ENCODE measurements around the gene HTRA1. TPM values are rescaled to one million over a fixed set of nuclear protein-coding genes. Genes with fewer than 3 reads are reported as not detected.

The HTRA1 gene
- total and polyA plus RNA-seq, 2 of the 4 experiments (the other 2 are of a cell fraction): 28.5 to 108 TPM

GRCh38 chr10:122498521-122498920 lies 37.2 kb downstream of the HTRA1 start:
- intact Hi-C loops (cut with micrococcal nuclease): no loop called here
- H2BK15ac ChIP-seq (ENCODE audit: low read depth, low read length): no peak overlapping the region
- no peaks in the 10 kb centered on the region for H3K27me3 ChIP-seq (ENCODE audit: control insufficient read depth, insufficient read depth, low read length)
- H2AK9ac ChIP-seq (replicated peaks; ENCODE audit: low read depth, low read length, poor library complexity): no peak overlapping the region
- peaks cover 10% of the 10 kb centered on the region for H3K9me1 ChIP-seq (ENCODE audit: insufficient read depth, low read length)
- dilution Hi-C loops (cut with HindIII; ENCODE audit: low sequenced_read_pairs, unreplicated experiment): no loop called here
- peaks cover 13% of the 10 kb centered on the region for H3K4me1 ChIP-seq (ENCODE audit: control insufficient read depth, insufficient read depth, low read length)
- no peak for ATAC-seq (ENCODE audit: low read depth)
- no peak for DNase-seq
- H2AFZ ChIP-seq (replicated peaks; ENCODE audit: low read length, poor library complexity): no peak overlapping the region
- no peak overlapping the region for H3K9ac ChIP-seq (ENCODE audit: low read depth, low read length)
- TF ChIP-seq RFX5 (IDR thresholded peaks at IDR 0.05; ENCODE audit: low read depth, low read length) (no peak), RAD21 (IDR thresholded peaks at IDR 0.05; ENCODE audit: low read length) (no peak), MXI1 (IDR thresholded peaks at IDR 0.05; ENCODE audit: borderline replicate concordance, low read depth, low read length) (no peak), USF2 (IDR thresholded peaks at IDR 0.05; ENCODE audit: low read depth, low read length) (peak; percentile 6; the same call in 1 of the 2 replicates)
- H2AK5ac ChIP-seq (ENCODE audit: low read depth, low read length): peak overlapping the region; percentile 19; the same call in 1 of the 2 replicates
- no peak overlapping the region for H3K4me2 ChIP-seq (ENCODE audit: low read depth, low read length)
- H3K56ac ChIP-seq (ENCODE audit: extremely low read depth, insufficient read depth, low read length): no peak overlapping the region
- H4K5ac ChIP-seq (ENCODE audit: low read depth, low read length): no peak overlapping the region
- ChIA-PET CTCF (interaction anchor here (1.8 kb wide), 1 partner anchor 67 kb away, joined by 5 read pairs; no protein-coding TSS in a partner anchor), POLR2A (ENCODE audit: unreplicated experiment) (no interaction called here)
- no TSS peak for BruUV-seq (replicated peaks)
- no peak overlapping the region for H3K27ac ChIP-seq (ENCODE audit: insufficient read depth, low read length)
- H3K9me3 ChIP-seq (ENCODE audit: control insufficient read depth, insufficient read depth, low read length): no peaks in the 10 kb centered on the region
- WGBS, 2 experiments (ENCODE audit: extremely low coverage in 2 of 2, insufficient read length in 1 of 2): 100% methylated on average over 3 of the region's 5 CpGs; no CpG with 5 or more reads in 1 of the 2 experiments
- peak overlapping the region; percentile 60 for H3K18ac ChIP-seq (ENCODE audit: low read depth, low read length)
- H3K79me1 ChIP-seq (ENCODE audit: low read depth in 1 of 2, low read length in 2 of 2): no peaks in the 10 kb centered on the region
- H4K8ac ChIP-seq (ENCODE audit: low read depth in 2 of 2, low read length in 2 of 2): no peak overlapping the region
- no peak overlapping the region for H2BK5ac ChIP-seq (ENCODE audit: low read depth, low read length, poor library complexity, severe bottlenecking)
- no peak overlapping the region for H3K23ac ChIP-seq (ENCODE audit: low read depth, low read length)
- H4K20me1 ChIP-seq (ENCODE audit: insufficient read depth, low read length): no peaks in the 10 kb centered on the region
- no peak overlapping the region for H4K91ac ChIP-seq (ENCODE audit: insufficient read depth, low read depth, low read length)
- H2BK120ac ChIP-seq (ENCODE audit: low read depth, low read length): no peak overlapping the region
- in situ Hi-C loops (cut with MboI; ENCODE audit: low sequenced_read_pairs): no loop called here
- H2BK20ac ChIP-seq (ENCODE audit: low read depth, low read length): peak overlapping the region; percentile 14; the same call in 1 of the 2 replicates
- no peak overlapping the region for H3K14ac ChIP-seq (replicated peaks; ENCODE audit: low read depth, low read length)
- no peak overlapping the region for H3K4me3 ChIP-seq (ENCODE audit: insufficient read depth, low read depth, low read length)
- no peak overlapping the region; the same call in 1 of the 2 replicates for H3K4ac ChIP-seq (ENCODE audit: low read depth, low read length)
- peaks cover 4% of the 10 kb centered on the region; the same call in 1 of the 2 replicates for H3K36me3 ChIP-seq (ENCODE audit: control insufficient read depth, insufficient read depth, low read length)

All from IMR-90 (cell line).